ENCODE results near the gene ROR2. TPM values are rescaled to one million over a fixed set of nuclear protein-coding genes. Genes with fewer than 3 reads are reported as not detected.

Gene ROR2
- total and polyA plus RNA-seq, 4 donors = 0.13 to 0.84 (median 0.52) TPM

DNA sequence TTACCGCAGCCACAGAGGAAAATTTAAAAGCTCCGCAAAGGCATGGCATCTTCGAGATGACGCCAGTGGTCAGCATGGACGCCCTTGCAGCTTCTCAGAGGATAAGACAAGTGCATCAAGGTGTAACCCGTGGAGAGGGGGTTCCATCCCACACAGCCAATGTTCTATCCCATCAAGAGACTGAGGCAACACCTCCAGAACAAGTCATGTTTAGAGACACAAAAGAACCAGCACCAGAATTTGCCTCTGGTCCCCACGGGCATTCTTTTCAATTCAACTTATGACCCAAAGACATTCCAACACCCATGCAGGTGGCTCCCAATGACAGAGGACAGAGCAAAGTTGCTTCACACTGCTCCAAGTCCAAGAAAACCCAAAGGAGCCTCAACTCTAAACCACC is 20.7 kb downstream of the ROR2 start:
- WGBS = 86% methylated on average over 7 of the region's 7 CpGs
- TF ChIP-seq, protein P1, sequence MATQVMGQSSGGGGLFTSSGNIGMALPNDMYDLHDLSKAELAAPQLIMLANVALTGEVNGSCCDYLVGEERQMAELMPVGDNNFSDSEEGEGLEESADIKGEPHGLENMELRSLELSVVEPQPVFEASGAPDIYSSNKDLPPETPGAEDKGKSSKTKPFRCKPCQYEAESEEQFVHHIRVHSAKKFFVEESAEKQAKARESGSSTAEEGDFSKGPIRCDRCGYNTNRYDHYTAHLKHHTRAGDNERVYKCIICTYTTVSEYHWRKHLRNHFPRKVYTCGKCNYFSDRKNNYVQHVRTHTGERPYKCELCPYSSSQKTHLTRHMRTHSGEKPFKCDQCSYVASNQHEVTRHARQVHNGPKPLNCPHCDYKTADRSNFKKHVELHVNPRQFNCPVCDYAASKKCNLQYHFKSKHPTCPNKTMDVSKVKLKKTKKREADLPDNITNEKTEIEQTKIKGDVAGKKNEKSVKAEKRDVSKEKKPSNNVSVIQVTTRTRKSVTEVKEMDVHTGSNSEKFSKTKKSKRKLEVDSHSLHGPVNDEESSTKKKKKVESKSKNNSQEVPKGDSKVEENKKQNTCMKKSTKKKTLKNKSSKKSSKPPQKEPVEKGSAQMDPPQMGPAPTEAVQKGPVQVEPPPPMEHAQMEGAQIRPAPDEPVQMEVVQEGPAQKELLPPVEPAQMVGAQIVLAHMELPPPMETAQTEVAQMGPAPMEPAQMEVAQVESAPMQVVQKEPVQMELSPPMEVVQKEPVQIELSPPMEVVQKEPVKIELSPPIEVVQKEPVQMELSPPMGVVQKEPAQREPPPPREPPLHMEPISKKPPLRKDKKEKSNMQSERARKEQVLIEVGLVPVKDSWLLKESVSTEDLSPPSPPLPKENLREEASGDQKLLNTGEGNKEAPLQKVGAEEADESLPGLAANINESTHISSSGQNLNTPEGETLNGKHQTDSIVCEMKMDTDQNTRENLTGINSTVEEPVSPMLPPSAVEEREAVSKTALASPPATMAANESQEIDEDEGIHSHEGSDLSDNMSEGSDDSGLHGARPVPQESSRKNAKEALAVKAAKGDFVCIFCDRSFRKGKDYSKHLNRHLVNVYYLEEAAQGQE (IDR thresholded peaks at IDR 0.05) = no peak
- TF ChIP-seq TAF1 (conservative IDR thresholded peaks at IDR 0.05) (no peak), HNF4G (IDR thresholded peaks at IDR 0.05) (no peak), NR2F2 (IDR thresholded peaks at IDR 0.05) (no peak), HNF4A (conservative IDR thresholded peaks at IDR 0.05) (no peak), SP1 (IDR thresholded peaks at IDR 0.05) (no peak), GABPA (IDR thresholded peaks at IDR 0.05 in 1 of 2, conservative IDR thresholded peaks at IDR 0.05 in 1 of 2) (no peak), FOXA2 (IDR thresholded peaks at IDR 0.05) (no peak), EGR1 (IDR thresholded peaks at IDR 0.05; ENCODE audit: low read depth in 2 of 2) (no peak), JUND (IDR thresholded peaks at IDR 0.05) (no peak), FOXA1 (IDR thresholded peaks at IDR 0.05) (no peak)
- TF ChIP-seq, protein P2, sequence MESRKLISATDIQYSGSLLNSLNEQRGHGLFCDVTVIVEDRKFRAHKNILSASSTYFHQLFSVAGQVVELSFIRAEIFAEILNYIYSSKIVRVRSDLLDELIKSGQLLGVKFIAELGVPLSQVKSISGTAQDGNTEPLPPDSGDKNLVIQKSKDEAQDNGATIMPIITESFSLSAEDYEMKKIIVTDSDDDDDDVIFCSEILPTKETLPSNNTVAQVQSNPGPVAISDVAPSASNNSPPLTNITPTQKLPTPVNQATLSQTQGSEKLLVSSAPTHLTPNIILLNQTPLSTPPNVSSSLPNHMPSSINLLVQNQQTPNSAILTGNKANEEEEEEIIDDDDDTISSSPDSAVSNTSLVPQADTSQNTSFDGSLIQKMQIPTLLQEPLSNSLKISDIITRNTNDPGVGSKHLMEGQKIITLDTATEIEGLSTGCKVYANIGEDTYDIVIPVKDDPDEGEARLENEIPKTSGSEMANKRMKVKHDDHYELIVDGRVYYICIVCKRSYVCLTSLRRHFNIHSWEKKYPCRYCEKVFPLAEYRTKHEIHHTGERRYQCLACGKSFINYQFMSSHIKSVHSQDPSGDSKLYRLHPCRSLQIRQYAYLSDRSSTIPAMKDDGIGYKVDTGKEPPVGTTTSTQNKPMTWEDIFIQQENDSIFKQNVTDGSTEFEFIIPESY (IDR thresholded peaks at IDR 0.05) = no peak
- TF ChIP-seq, protein P3, sequence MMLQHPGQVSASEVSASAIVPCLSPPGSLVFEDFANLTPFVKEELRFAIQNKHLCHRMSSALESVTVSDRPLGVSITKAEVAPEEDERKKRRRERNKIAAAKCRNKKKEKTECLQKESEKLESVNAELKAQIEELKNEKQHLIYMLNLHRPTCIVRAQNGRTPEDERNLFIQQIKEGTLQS (IDR thresholded peaks at IDR 0.05) = no peak
- TF ChIP-seq, protein P4, sequence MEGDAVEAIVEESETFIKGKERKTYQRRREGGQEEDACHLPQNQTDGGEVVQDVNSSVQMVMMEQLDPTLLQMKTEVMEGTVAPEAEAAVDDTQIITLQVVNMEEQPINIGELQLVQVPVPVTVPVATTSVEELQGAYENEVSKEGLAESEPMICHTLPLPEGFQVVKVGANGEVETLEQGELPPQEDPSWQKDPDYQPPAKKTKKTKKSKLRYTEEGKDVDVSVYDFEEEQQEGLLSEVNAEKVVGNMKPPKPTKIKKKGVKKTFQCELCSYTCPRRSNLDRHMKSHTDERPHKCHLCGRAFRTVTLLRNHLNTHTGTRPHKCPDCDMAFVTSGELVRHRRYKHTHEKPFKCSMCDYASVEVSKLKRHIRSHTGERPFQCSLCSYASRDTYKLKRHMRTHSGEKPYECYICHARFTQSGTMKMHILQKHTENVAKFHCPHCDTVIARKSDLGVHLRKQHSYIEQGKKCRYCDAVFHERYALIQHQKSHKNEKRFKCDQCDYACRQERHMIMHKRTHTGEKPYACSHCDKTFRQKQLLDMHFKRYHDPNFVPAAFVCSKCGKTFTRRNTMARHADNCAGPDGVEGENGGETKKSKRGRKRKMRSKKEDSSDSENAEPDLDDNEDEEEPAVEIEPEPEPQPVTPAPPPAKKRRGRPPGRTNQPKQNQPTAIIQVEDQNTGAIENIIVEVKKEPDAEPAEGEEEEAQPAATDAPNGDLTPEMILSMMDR (IDR thresholded peaks at IDR 0.05; ENCODE audit: low read depth, low read length, missing input control) = no peak
- DNase-seq (ENCODE audit: low spot score) = no peak
- no peak overlapping the region for H3K9ac ChIP-seq (ENCODE audit: low read depth in 1 of 2, low read length in 2 of 2)
- peaks cover 10 to 29% (median 16%) of the 10 kb centered on the region in 4 donors for H3K9me3 ChIP-seq (ENCODE audit: control insufficient read depth in 4 of 4, low read length in 3 of 4)
- no peaks in the 10 kb centered on the region for H3K27me3 ChIP-seq (ENCODE audit: control insufficient read depth in 4 of 4, insufficient read depth in 4 of 4, low read length in 3 of 4)
- peak overlapping the region in 1 of 3 donors; percentile 8 for H3K4me3 ChIP-seq (ENCODE audit: low read depth in 1 of 3, low read length in 3 of 3)
- H3K27ac ChIP-seq (ENCODE audit: low read depth in 1 of 2, low read length in 2 of 2) = no peak overlapping the region
- no peaks in the 10 kb centered on the region for H3K36me3 ChIP-seq (ENCODE audit: control insufficient read depth in 4 of 4, insufficient read depth in 3 of 4, low read depth in 1 of 4, low read length in 3 of 4)
- no peaks in the 10 kb centered on the region for H3K4me1 ChIP-seq (ENCODE audit: control insufficient read depth in 4 of 4, insufficient read depth in 4 of 4, low read length in 3 of 4)

DNA sequence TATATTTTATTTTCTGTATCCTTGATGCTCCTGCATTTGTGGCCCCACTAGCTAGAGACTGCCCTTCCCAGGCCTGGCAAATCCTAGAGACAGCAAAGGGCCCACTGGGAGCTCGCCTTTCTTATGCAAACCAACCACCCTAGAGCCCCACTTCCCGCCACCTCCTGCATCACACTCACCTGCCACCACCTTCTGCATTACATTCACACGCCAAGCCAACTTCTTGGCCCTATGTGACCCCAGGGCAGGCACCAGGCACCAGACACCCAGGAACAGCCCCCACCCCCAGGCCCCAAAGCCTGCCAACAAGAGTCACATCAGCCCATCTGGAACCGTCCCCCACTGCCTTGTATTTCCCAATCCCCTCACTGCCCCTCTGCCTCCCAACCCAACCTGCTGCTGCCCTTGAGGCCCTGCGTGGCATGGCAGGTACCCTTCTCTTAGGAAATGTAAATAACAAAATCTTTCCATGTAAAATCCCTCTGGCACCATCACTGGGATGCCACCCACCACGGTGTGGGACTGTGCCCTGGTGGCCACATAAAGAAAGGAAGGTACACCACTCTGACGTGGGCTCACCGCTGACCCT is 22.0 kb downstream of the ROR2 start:
- no peak overlapping the region for H3K27ac ChIP-seq (ENCODE audit: low read depth in 1 of 2, low read length in 2 of 2)
- peaks cover 0 to 7% (median 0%) of the 10 kb centered on the region in 4 donors for H3K27me3 ChIP-seq (ENCODE audit: control insufficient read depth in 4 of 4, insufficient read depth in 4 of 4, low read length in 3 of 4)
- peaks cover 10 to 29% (median 16%) of the 10 kb centered on the region in 4 donors for H3K9me3 ChIP-seq (ENCODE audit: control insufficient read depth in 4 of 4, low read length in 3 of 4)
- no peaks in the 10 kb centered on the region for H3K4me1 ChIP-seq (ENCODE audit: control insufficient read depth in 4 of 4, insufficient read depth in 4 of 4, low read length in 3 of 4)
- no peaks in the 10 kb centered on the region for H3K36me3 ChIP-seq (ENCODE audit: control insufficient read depth in 4 of 4, insufficient read depth in 3 of 4, low read depth in 1 of 4, low read length in 3 of 4)
- 87% methylated on average over 8 of the region's 8 CpGs for WGBS
- H3K9ac ChIP-seq (ENCODE audit: low read depth in 1 of 2, low read length in 2 of 2) = no peak overlapping the region
- H3K4me3 ChIP-seq (ENCODE audit: low read depth in 1 of 3, low read length in 3 of 3) = no peak overlapping the region
- no peak for DNase-seq (ENCODE audit: low spot score)
- TF ChIP-seq, protein P2 (IDR thresholded peaks at IDR 0.05) = no peak
- TF ChIP-seq RAD21 (IDR thresholded peaks at IDR 0.05) (no peak), FOXA2 (IDR thresholded peaks at IDR 0.05) (no peak), SP1 (IDR thresholded peaks at IDR 0.05) (no peak), TAF1 (conservative IDR thresholded peaks at IDR 0.05) (no peak)
- TF ChIP-seq, protein P4 (IDR thresholded peaks at IDR 0.05; ENCODE audit: low read depth, low read length, missing input control) = no peak
- TF ChIP-seq, protein P1 (IDR thresholded peaks at IDR 0.05) = no peak

Measured in liver (tissue), 9 donors.